HEK293T (cell line): Measurements from ENCODE around the gene AURKA.

Experiments used
- PKNOX1 ChIP-seq: fragments of 450-650 bp; IDR thresholded peaks from 2 replicates; pipeline ENCODE4 v1.6.1; 2016
- SP1 ChIP-seq: fragments of 450-650 bp; IDR thresholded peaks from 2 replicates; pipeline ENCODE4 v1.6.1; 2017
- SUZ12 ChIP-seq: fragments of 450-650 bp; IDR thresholded peaks from 2 replicates; pipeline ENCODE4 v1.6.1; 2016; ENCODE audit warnings: mild to moderate bottlenecking
- TARDBP ChIP-seq: fragments of 450-650 bp; IDR thresholded peaks from 2 replicates; pipeline ENCODE4 v1.6.1; 2016

DNA sequence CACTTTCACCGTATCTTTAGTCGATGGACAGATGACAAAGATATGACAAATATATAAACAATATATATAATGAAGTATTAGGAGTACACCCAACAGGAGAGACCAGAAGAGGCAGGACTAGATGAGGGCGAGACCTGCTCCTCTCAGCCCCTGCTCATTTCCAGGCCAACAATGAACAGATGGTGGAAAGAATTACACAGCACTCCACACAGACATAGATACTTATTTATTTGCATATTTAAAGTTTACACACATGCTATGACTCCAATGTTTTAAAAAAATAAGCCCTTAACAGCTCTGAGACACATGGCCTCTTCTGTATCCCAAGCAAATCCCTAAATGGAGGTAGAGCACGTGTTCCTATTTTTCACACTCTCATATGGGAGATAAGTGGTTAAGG, 22.8 kb downstream of the AURKA start:
- TF ChIP-seq TARDBP (no peak), SUZ12 (no peak), SP1 (no peak), PKNOX1 (no peak)
